Cortex of kidney (tissue), 1 donor: ENCODE measurements around the gene RNASE1.
"Not testable (repeated sequence)": the region's sequence is repeated elsewhere in the genome, so short reads cannot be mapped to it uniquely, and the experiment has no call there.

ENCODE experiments used
- DNase-seq: peaks from one replicate; lab custom pipeline; 2025; lab: John Stamatoyannopoulos, UW

Gene RNASE1

GRCh38 chr14:20772650-20773049 is 30.0 kb downstream of the RNASE1 start:
- DNase-seq = no peak

- DNase-seq = no peak
These were observed 33.2 kb downstream of the RNASE1 start for GRCh38 chr14:20769421-20769820.

- no peak for DNase-seq
These were observed 34.1 kb downstream of the RNASE1 start for GRCh38 chr14:20768593-20768892.

GRCh38 chr14:20760950-20761349 is 41.7 kb downstream of the RNASE1 start:
- no peak for DNase-seq

GRCh38 chr14:20759465-20759864 is 43.2 kb downstream of the RNASE1 start:
- DNase-seq = not testable (repeated sequence)

- no peak for DNase-seq
These were observed 44.7 kb downstream of the RNASE1 start for GRCh38 chr14:20757965-20758364.

GRCh38 chr14:20755037-20755436 is 47.6 kb downstream of the RNASE1 start:
- DNase-seq = no peak

GRCh38 chr14:20754308-20754707 is 48.3 kb downstream of the RNASE1 start:
- DNase-seq = no peak

- no peak for DNase-seq
These were observed 50.6 kb downstream of the RNASE1 start for GRCh38 chr14:20751963-20752562.
